ENCODE measurements around the gene NHLH2. TPM values are rescaled to one million over a fixed set of nuclear protein-coding genes. Genes with fewer than 3 reads are reported as not detected.

NHLH2 gene
- total RNA-seq, 1 donor from 2014 or later, result 1.1 TPM

- H3K4me1 Mint-ChIP-seq (ENCODE audit: unreplicated experiment), result no peaks in the 10 kb centered on the region
- H3K4me3 Mint-ChIP-seq, result no peak overlapping the region
- DNase-seq (ENCODE audit: extremely low spot score, unreplicated experiment), result no peak
These were observed 40.2 kb upstream of the NHLH2 start for GRCh38 chr1:115880981-115881672.

GRCh38 chr1:115879977-115880376, 39.1 kb upstream of the NHLH2 start:
- Mint-ChIP-seq H3K4me3 (no peak overlapping the region), H3K27ac (no peak overlapping the region), H3K36me3 (no peaks in the 10 kb centered on the region), H3K9me3 (no peaks in the 10 kb centered on the region), H3K27me3 (no peaks in the 10 kb centered on the region), H3K4me1 (ENCODE audit: unreplicated experiment) (no peaks in the 10 kb centered on the region)
- TF ChIP-seq, protein P1, sequence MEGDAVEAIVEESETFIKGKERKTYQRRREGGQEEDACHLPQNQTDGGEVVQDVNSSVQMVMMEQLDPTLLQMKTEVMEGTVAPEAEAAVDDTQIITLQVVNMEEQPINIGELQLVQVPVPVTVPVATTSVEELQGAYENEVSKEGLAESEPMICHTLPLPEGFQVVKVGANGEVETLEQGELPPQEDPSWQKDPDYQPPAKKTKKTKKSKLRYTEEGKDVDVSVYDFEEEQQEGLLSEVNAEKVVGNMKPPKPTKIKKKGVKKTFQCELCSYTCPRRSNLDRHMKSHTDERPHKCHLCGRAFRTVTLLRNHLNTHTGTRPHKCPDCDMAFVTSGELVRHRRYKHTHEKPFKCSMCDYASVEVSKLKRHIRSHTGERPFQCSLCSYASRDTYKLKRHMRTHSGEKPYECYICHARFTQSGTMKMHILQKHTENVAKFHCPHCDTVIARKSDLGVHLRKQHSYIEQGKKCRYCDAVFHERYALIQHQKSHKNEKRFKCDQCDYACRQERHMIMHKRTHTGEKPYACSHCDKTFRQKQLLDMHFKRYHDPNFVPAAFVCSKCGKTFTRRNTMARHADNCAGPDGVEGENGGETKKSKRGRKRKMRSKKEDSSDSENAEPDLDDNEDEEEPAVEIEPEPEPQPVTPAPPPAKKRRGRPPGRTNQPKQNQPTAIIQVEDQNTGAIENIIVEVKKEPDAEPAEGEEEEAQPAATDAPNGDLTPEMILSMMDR (conservative IDR thresholded peaks at IDR 0.05), result no peak
- DNase-seq (ENCODE audit: extremely low spot score, unreplicated experiment), result no peak

More at GRCh38 chr1:115880981-115881672, 40.2 kb upstream of the NHLH2 start:
- TF ChIP-seq, protein P1 (conservative IDR thresholded peaks at IDR 0.05), result no peak
- Mint-ChIP-seq H3K36me3 (no peaks in the 10 kb centered on the region), H3K9me3 (no peaks in the 10 kb centered on the region), H3K27ac (no peak overlapping the region), H3K27me3 (no peaks in the 10 kb centered on the region)

GRCh38 chr1:115877511-115877910, 36.6 kb upstream of the NHLH2 start:
- H3K9me3 Mint-ChIP-seq, result no peaks in the 10 kb centered on the region
- DNase-seq (ENCODE audit: extremely low spot score, unreplicated experiment), result no peak
- H3K36me3 Mint-ChIP-seq, result no peaks in the 10 kb centered on the region
- H3K4me3 Mint-ChIP-seq, result no peak overlapping the region
- H3K27ac Mint-ChIP-seq, result no peak overlapping the region
- H3K27me3 Mint-ChIP-seq, result no peaks in the 10 kb centered on the region
- H3K4me1 Mint-ChIP-seq (ENCODE audit: unreplicated experiment), result no peaks in the 10 kb centered on the region
- TF ChIP-seq, protein P1 (conservative IDR thresholded peaks at IDR 0.05), result no peak

GRCh38 chr1:115874904-115875303, 34.0 kb upstream of the NHLH2 start:
- H3K27me3 Mint-ChIP-seq, result peaks cover 5% of the 10 kb centered on the region
- TF ChIP-seq, protein P1 (conservative IDR thresholded peaks at IDR 0.05), result no peak
- no peak overlapping the region for H3K4me3 Mint-ChIP-seq
- no peaks in the 10 kb centered on the region for H3K36me3 Mint-ChIP-seq
- no peaks in the 10 kb centered on the region for H3K4me1 Mint-ChIP-seq (ENCODE audit: unreplicated experiment)
- H3K27ac Mint-ChIP-seq, result no peak overlapping the region
- no peak for DNase-seq (ENCODE audit: extremely low spot score, unreplicated experiment)
- no peaks in the 10 kb centered on the region for H3K9me3 Mint-ChIP-seq

DNA sequence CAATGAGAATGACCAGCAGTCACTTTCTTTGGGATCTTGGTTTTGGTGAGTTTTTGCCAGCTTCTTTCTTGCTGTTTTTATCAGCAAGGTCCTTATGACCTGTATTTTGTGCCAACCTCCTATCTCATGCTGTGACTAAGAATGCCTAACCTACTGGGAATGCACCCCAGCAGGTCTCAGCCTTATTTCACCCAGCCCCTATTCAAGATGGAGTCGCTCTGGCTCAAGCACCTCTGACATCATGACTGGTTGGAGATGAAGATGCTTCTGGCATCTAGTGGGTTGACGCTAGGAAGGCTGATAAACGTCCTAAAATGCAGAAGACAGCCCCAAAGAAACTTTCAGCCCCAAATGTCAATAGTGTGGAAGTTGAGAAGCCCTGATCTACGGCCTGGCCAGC, 33.6 kb upstream of the NHLH2 start:
- Mint-ChIP-seq H3K9me3 (no peaks in the 10 kb centered on the region), H3K27ac (no peak overlapping the region), H3K4me1 (ENCODE audit: unreplicated experiment) (no peaks in the 10 kb centered on the region), H3K4me3 (no peak overlapping the region), H3K36me3 (no peaks in the 10 kb centered on the region), H3K27me3 (peaks cover 5% of the 10 kb centered on the region)
- TF ChIP-seq, protein P1 (conservative IDR thresholded peaks at IDR 0.05), result no peak
- no peak for DNase-seq (ENCODE audit: extremely low spot score, unreplicated experiment)
